ENCODE results near the gene ST6GALNAC4. TPM values are rescaled to one million over a fixed set of nuclear protein-coding genes. Genes with fewer than 3 reads are reported as not detected.

ST6GALNAC4 gene
- total RNA-seq, 2 experiments from 2014 or later = 118 to 180 TPM

- peak overlapping the region; percentile 76 for H3K4me2 ChIP-seq (ENCODE audit: low read length)
- H3K4me3 ChIP-seq (ENCODE audit: low read depth, low read length, poor library complexity, severe bottlenecking) = peak overlapping the region; percentile 58
- H3K9me3 ChIP-seq (ENCODE audit: low read length) = no peaks in the 10 kb centered on the region
- ChIA-PET POLR2A (interaction anchor here (2.1 to 2.2 kb wide), 2 partner anchors 10 to 23 kb away, joined by 6 to 12 read pairs; no protein-coding TSS in a partner anchor), CTCF (ENCODE audit: unreplicated experiment) (no interaction called here)
- TF ChIP-seq, protein P1, sequence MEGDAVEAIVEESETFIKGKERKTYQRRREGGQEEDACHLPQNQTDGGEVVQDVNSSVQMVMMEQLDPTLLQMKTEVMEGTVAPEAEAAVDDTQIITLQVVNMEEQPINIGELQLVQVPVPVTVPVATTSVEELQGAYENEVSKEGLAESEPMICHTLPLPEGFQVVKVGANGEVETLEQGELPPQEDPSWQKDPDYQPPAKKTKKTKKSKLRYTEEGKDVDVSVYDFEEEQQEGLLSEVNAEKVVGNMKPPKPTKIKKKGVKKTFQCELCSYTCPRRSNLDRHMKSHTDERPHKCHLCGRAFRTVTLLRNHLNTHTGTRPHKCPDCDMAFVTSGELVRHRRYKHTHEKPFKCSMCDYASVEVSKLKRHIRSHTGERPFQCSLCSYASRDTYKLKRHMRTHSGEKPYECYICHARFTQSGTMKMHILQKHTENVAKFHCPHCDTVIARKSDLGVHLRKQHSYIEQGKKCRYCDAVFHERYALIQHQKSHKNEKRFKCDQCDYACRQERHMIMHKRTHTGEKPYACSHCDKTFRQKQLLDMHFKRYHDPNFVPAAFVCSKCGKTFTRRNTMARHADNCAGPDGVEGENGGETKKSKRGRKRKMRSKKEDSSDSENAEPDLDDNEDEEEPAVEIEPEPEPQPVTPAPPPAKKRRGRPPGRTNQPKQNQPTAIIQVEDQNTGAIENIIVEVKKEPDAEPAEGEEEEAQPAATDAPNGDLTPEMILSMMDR (conservative IDR thresholded peaks at IDR 0.05; ENCODE audit: low read length) = no peak
- TF ChIP-seq EZH2phosphoT487 (IDR thresholded peaks at IDR 0.05; ENCODE audit: borderline replicate concordance, low read depth, low read length) = no peak
- no peaks in the 10 kb centered on the region for H3K9me2 ChIP-seq (ENCODE audit: insufficient read depth, low read length)
- H4K20me1 ChIP-seq (ENCODE audit: insufficient read depth, low read length) = 0 out of 2 replicates have a peak, but pooled peaks cover under 1% of the 10 kb centered on the region
- intact Hi-C loops (cut with micrococcal nuclease; ENCODE audit: unreplicated experiment) = loop anchor here (1.0 to 10.0 kb wide), 2 partner anchors 10 to 779 kb away; partner anchors contain the start of gene SET
- DNase-seq (ENCODE audit: low spot score) = peak; percentile 77
- H3K36me3 ChIP-seq (ENCODE audit: insufficient read depth, low read length) = peaks cover 38% of the 10 kb centered on the region
- no peak overlapping the region for H2AFZ ChIP-seq (ENCODE audit: low read length)
- no TSS peak for BruUV-seq (replicated peaks)
- H3K4me1 ChIP-seq (ENCODE audit: insufficient read depth, low read length, poor library complexity, severe bottlenecking) = peaks cover 72% of the 10 kb centered on the region
- peak overlapping the region; percentile 94 for H3K27ac ChIP-seq (ENCODE audit: low read depth, low read length, poor library complexity, severe bottlenecking)
- peaks cover 4% of the 10 kb centered on the region; the same call in 1 of the 2 replicates for H3K79me2 ChIP-seq (ENCODE audit: insufficient read depth, low read depth, low read length)
Measured at GRCh38 chr9:127905788-127906191, 11.1 kb downstream of the ST6GALNAC4 start.

- no TSS peak for BruUV-seq (replicated peaks)
- H2AFZ ChIP-seq (ENCODE audit: low read length) = no peak overlapping the region
- POLR2A ChIA-PET = interaction anchor here (2.1 to 3.7 kb wide), 3 partner anchors 10 to 23 kb away, joined by 6 to 22 read pairs (median 12); partner anchors contain the start of gene ST6GALNAC4
Measured at GRCh38 chr9:127905004-127905728, 11.7 kb downstream of the ST6GALNAC4 start.

More at GRCh38 chr9:127905004-127905728, 11.7 kb downstream of the ST6GALNAC4 start:
- Histone ChIP-seq H3K9me2 (ENCODE audit: insufficient read depth, low read length) (no peaks in the 10 kb centered on the region), H3K27ac (ENCODE audit: low read depth, low read length, poor library complexity, severe bottlenecking) (peak overlapping the region; percentile 94), H3K4me1 (ENCODE audit: insufficient read depth, low read length, poor library complexity, severe bottlenecking) (peaks cover 73% of the 10 kb centered on the region), H3K9me3 (ENCODE audit: low read length) (no peaks in the 10 kb centered on the region), H3K79me2 (ENCODE audit: insufficient read depth, low read depth, low read length) (no peaks in the 10 kb centered on the region), H3K36me3 (ENCODE audit: insufficient read depth, low read length) (peaks cover 32% of the 10 kb centered on the region), H3K4me3 (ENCODE audit: low read depth, low read length, poor library complexity, severe bottlenecking) (peak overlapping the region; percentile 58), H4K20me1 (ENCODE audit: insufficient read depth, low read length) (no peaks in the 10 kb centered on the region), H3K4me2 (ENCODE audit: low read length) (peak overlapping the region; percentile 76)
- CTCF ChIA-PET (ENCODE audit: unreplicated experiment) = no interaction called here
- intact Hi-C loops (cut with micrococcal nuclease; ENCODE audit: unreplicated experiment) = loop anchor here (1.0 to 10.0 kb wide), 2 partner anchors 10 to 780 kb away; partner anchors contain the start of gene SET
- DNase-seq (ENCODE audit: low spot score) = peak; percentile 71
- TF ChIP-seq, protein P1 (conservative IDR thresholded peaks at IDR 0.05; ENCODE audit: low read length) = no peak
- no peak for TF ChIP-seq EZH2phosphoT487 (IDR thresholded peaks at IDR 0.05; ENCODE audit: borderline replicate concordance, low read depth, low read length)

All from OCI-LY7 (cell line).